GM23338 (cell line): Measurements from ENCODE around the gene DUSP10. TPM values are rescaled to one million over a fixed set of nuclear protein-coding genes. Genes with fewer than 3 reads are reported as not detected.

ENCODE experiments used
- ATAC-seq: fragments of 200-7000 bp; cut with Tn5 transposase; 3 replicates; pipeline ENCODE4 v1.9.1; 2020
- DNase-seq: peaks from one replicate; pipeline ENCODE4 v3.0.0-alpha.2; 2015; ENCODE audit warnings: low spot score
- H2AFZ ChIP-seq: fragments of 200-600 bp; sonication (generic); 2 replicates; pipeline ENCODE4 v1.8.0; 2016; ENCODE audit warnings: antibody characterized with exemption, mild to moderate bottlenecking, moderate library complexity
- H3F3A ChIP-seq: fragments of 200-600 bp; sonication (generic); replicated peaks from 2 replicates; pipeline ENCODE4 v1.8.0; 2017; ENCODE audit warnings: antibody characterized with exemption, mixed run types, low read depth
- H3K27ac ChIP-seq: fragments of 200-600 bp; sonication (generic); 2 replicates; pipeline ENCODE4 v1.6.1; 2016; ENCODE audit warnings: low read depth
- H3K27me3 ChIP-seq: fragments of 200-600 bp; sonication (generic); 2 replicates; pipeline ENCODE4 v1.8.0; 2016; ENCODE audit warnings: mild to moderate bottlenecking, mixed run types, moderate library complexity; ENCODE audit not compliant: insufficient read depth
- H3K36me3 ChIP-seq: fragments of 200-600 bp; sonication (generic); 2 replicates; pipeline ENCODE4 v1.8.0; 2016; ENCODE audit warnings: mild to moderate bottlenecking; ENCODE audit not compliant: insufficient read depth
- H3K4me1 ChIP-seq: fragments of 200-600 bp; sonication (generic); 2 replicates; pipeline ENCODE4 v1.8.0; 2016; ENCODE audit warnings: mild to moderate bottlenecking, moderate library complexity; ENCODE audit not compliant: insufficient read depth
- H3K4me2 ChIP-seq: fragments of 200-600 bp; sonication (generic); 2 replicates; pipeline ENCODE4 v1.7.1; 2017; ENCODE audit warnings: mixed run types
- H3K4me3 ChIP-seq: fragments of 200-600 bp; sonication (generic); 2 replicates; pipeline ENCODE4 v1.6.1; 2016; ENCODE audit warnings: mixed run types
- H3K79me2 ChIP-seq: fragments of 200-600 bp; sonication (generic); replicated peaks from 2 replicates; pipeline ENCODE4 v1.8.0; 2017; ENCODE audit warnings: mild to moderate bottlenecking; ENCODE audit not compliant: insufficient read depth
- H3K9me2 ChIP-seq: fragments of 200-600 bp; sonication (generic); 2 replicates; pipeline ENCODE4 v1.8.0; 2017; ENCODE audit not compliant: insufficient read depth
- H4K20me1 ChIP-seq: fragments of 200-600 bp; sonication (generic); replicated peaks from 2 replicates; pipeline ENCODE4 v1.8.0; 2017; ENCODE audit warnings: mild to moderate bottlenecking; ENCODE audit not compliant: insufficient read depth
- H3K27ac Mint-ChIP-seq: 2 replicates; pipeline ENCODE4 v1.8.0; 2020; ENCODE audit warnings: inconsistent platforms, mild to moderate bottlenecking, moderate library complexity, mixed read lengths
- H3K27me3 Mint-ChIP-seq: 3 replicates; pipeline ENCODE4 v1.8.0; 2022; ENCODE audit warnings: low read depth, mild to moderate bottlenecking, moderate library complexity, mixed read lengths, inconsistent platforms; ENCODE audit not compliant: insufficient read depth, poor library complexity
- H3K36me3 Mint-ChIP-seq: 3 replicates; pipeline ENCODE4 v1.8.0; 2021; ENCODE audit warnings: low read depth, mild to moderate bottlenecking, inconsistent platforms, moderate library complexity, mixed read lengths
- H3K4me1 Mint-ChIP-seq: 3 replicates; pipeline ENCODE4 v1.8.0; 2020; ENCODE audit warnings: mild to moderate bottlenecking, inconsistent platforms, mixed read lengths
- H3K4me3 Mint-ChIP-seq: 3 replicates; pipeline ENCODE4 v1.8.0; 2021; ENCODE audit warnings: moderate library complexity, mild to moderate bottlenecking, inconsistent platforms, mixed read lengths
- H3K9me3 Mint-ChIP-seq: 3 replicates; pipeline ENCODE4 v1.8.0; 2020; ENCODE audit warnings: moderate library complexity, mild to moderate bottlenecking, inconsistent platforms, mixed read lengths
- POLR2AphosphoS5 ChIP-seq: IDR thresholded peaks from 2 replicates; pipeline ENCODE4 v1.6.1; 2016; ENCODE audit warnings: antibody characterized with exemption, low read depth
- polyA plus RNA-seq: library from polyadenylated mRNA; unstranded; fragments of >200 nt; fragmentation: Nextera tagmentation; extraction: Ambion mirVana; gene quantifications from 2 replicates; pipeline ENCODE4 v1.2.1, GENCODE V29; 2016
- total RNA-seq: library from RNA; depleted of rRNA; stranded (reverse); fragments of >200 nt; shearing (Covaris generic); gene quantifications from 2 replicates; pipeline ENCODE4 v1.2.3, GENCODE V29; 2014
- TF ChIP-seq, protein P1 (sequence below): fragments of 250-450 bp; sonication (Bioruptor Pico); IDR thresholded peaks from 2 replicates; pipeline ENCODE4 v1.5.0; 2020; ENCODE audit warnings: mild to moderate bottlenecking, moderate library complexity
- TF ChIP-seq, protein P2 (sequence below): IDR thresholded peaks from 2 replicates; pipeline ENCODE4 v1.6.1; 2016; ENCODE audit warnings: antibody characterized with exemption

Gene DUSP10
- total and polyA plus RNA-seq, 2 experiments from 2014 or later, result 1.5 to 1.6 TPM

DNA sequence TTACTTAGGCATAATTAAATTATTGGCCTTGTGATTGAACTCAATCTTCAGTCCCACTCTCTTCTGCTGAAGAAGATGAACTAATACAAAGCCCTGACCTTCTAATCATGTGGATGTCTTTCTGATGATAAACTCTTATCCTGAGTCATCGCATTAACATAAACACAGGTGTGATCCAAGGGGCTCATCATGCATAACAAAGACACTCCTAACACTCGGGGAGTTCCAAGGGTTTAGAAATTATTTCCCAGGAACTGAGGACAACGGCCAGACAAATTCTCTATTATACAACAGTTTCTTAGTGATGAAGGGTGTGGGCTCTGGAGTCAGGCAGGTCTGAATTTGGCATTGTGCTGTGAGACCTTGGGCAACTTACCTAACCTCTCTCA, 18.0 kb downstream of the DUSP10 start:
- no peak overlapping the region for H3K4me3 Mint-ChIP-seq
- H3K4me3 ChIP-seq, result no peak overlapping the region

More for the DNA sequence above, 18.0 kb downstream of the DUSP10 start:
- H3K27ac Mint-ChIP-seq, result no peak overlapping the region
- H3K4me2 ChIP-seq, result no peak overlapping the region
- peaks cover 5% of the 10 kb centered on the region for H3K4me1 ChIP-seq
- no peaks in the 10 kb centered on the region for H3K27me3 Mint-ChIP-seq
- no peaks in the 10 kb centered on the region for H3F3A ChIP-seq
- H3K27ac ChIP-seq, result no peak overlapping the region
- peaks cover 2% of the 10 kb centered on the region for H3K27me3 ChIP-seq
- peaks cover 20% of the 10 kb centered on the region for H3K36me3 Mint-ChIP-seq
- ATAC-seq, result no peak
- TF ChIP-seq, protein P1, sequence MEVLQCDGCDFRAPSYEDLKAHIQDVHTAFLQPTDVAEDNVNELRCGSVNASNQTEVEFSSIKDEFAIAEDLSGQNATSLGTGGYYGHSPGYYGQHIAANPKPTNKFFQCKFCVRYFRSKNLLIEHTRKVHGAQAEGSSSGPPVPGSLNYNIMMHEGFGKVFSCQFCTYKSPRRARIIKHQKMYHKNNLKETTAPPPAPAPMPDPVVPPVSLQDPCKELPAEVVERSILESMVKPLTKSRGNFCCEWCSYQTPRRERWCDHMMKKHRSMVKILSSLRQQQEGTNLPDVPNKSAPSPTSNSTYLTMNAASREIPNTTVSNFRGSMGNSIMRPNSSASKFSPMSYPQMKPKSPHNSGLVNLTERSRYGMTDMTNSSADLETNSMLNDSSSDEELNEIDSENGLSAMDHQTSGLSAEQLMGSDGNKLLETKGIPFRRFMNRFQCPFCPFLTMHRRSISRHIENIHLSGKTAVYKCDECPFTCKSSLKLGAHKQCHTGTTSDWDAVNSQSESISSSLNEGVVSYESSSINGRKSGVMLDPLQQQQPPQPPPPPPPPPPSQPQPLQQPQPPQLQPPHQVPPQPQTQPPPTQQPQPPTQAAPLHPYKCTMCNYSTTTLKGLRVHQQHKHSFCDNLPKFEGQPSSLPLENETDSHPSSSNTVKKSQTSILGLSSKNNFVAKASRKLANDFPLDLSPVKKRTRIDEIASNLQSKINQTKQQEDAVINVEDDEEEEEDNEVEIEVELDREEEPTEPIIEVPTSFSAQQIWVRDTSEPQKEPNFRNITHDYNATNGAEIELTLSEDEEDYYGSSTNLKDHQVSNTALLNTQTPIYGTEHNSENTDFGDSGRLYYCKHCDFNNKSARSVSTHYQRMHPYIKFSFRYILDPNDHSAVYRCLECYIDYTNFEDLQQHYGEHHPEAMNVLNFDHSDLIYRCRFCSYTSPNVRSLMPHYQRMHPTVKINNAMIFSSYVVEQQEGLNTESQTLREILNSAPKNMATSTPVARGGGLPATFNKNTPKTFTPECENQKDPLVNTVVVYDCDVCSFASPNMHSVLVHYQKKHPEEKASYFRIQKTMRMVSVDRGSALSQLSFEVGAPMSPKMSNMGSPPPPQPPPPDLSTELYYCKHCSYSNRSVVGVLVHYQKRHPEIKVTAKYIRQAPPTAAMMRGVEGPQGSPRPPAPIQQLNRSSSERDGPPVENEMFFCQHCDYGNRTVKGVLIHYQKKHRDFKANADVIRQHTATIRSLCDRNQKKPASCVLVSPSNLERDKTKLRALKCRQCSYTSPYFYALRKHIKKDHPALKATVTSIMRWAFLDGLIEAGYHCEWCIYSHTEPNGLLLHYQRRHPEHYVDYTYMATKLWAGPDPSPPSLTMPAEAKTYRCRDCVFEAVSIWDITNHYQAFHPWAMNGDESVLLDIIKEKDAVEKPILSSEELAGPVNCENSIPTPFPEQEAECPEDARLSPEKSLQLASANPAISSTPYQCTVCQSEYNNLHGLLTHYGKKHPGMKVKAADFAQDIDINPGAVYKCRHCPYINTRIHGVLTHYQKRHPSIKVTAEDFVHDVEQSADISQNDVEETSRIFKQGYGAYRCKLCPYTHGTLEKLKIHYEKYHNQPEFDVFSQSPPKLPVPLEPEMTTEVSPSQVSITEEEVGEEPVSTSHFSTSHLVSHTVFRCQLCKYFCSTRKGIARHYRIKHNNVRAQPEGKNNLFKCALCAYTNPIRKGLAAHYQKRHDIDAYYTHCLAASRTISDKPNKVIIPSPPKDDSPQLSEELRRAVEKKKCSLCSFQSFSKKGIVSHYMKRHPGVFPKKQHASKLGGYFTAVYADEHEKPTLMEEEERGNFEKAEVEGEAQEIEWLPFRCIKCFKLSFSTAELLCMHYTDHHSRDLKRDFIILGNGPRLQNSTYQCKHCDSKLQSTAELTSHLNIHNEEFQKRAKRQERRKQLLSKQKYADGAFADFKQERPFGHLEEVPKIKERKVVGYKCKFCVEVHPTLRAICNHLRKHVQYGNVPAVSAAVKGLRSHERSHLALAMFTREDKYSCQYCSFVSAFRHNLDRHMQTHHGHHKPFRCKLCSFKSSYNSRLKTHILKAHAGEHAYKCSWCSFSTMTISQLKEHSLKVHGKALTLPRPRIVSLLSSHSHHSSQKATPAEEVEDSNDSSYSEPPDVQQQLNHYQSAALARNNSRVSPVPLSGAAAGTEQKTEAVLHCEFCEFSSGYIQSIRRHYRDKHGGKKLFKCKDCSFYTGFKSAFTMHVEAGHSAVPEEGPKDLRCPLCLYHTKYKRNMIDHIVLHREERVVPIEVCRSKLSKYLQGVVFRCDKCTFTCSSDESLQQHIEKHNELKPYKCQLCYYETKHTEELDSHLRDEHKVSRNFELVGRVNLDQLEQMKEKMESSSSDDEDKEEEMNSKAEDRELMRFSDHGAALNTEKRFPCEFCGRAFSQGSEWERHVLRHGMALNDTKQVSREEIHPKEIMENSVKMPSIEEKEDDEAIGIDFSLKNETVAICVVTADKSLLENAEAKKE, result no peak
- TF ChIP-seq, protein P2, sequence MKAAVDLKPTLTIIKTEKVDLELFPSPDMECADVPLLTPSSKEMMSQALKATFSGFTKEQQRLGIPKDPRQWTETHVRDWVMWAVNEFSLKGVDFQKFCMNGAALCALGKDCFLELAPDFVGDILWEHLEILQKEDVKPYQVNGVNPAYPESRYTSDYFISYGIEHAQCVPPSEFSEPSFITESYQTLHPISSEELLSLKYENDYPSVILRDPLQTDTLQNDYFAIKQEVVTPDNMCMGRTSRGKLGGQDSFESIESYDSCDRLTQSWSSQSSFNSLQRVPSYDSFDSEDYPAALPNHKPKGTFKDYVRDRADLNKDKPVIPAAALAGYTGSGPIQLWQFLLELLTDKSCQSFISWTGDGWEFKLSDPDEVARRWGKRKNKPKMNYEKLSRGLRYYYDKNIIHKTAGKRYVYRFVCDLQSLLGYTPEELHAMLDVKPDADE, result no peak
- TF ChIP-seq POLR2AphosphoS5, result no peak
- peaks cover 34% of the 10 kb centered on the region for H3K9me3 Mint-ChIP-seq
- H4K20me1 ChIP-seq, result no peaks in the 10 kb centered on the region
- peak; percentile 11 for DNase-seq
- no peak overlapping the region for H2AFZ ChIP-seq
- no peaks in the 10 kb centered on the region for H3K79me2 ChIP-seq
- peaks cover 10% of the 10 kb centered on the region for H3K36me3 ChIP-seq
- H3K9me2 ChIP-seq, result peaks cover 12% of the 10 kb centered on the region; the same call in 1 of the 2 replicates
- peaks cover 4% of the 10 kb centered on the region for H3K4me1 Mint-ChIP-seq
